Neural progenitor cell (in vitro differentiated cells): ENCODE data around the gene TREH.

ENCODE experiments used
- CTCF ChIP-seq: fragments of 200-600 bp; sonication (generic); IDR thresholded peaks from 2 replicates; pipeline ENCODE4 v1.5.1; 2017; ENCODE audit warnings: antibody characterized with exemption, mild to moderate bottlenecking
- EZH2phosphoT487 ChIP-seq: fragments of 200-600 bp; sonication (generic); IDR thresholded peaks from 2 replicates; pipeline ENCODE4 v1.6.1; 2017; ENCODE audit warnings: antibody characterized with exemption

GRCh38 chr11:118694185-118694584 lies 14.7 kb upstream of the TREH start:
- TF ChIP-seq CTCF (no peak), EZH2phosphoT487 (no peak)
